HK-2 (cell line): ENCODE measurements around the gene EHBP1.

ENCODE experiments used
- DNase-seq: peaks from one replicate; pipeline ENCODE4 v3.0.0-alpha.2; 2018; ENCODE audit not compliant: unreplicated experiment

EHBP1 gene

GRCh38 chr2:62785216-62785615 lies 79.7 kb downstream of the EHBP1 start:
- no peak for DNase-seq

DNA sequence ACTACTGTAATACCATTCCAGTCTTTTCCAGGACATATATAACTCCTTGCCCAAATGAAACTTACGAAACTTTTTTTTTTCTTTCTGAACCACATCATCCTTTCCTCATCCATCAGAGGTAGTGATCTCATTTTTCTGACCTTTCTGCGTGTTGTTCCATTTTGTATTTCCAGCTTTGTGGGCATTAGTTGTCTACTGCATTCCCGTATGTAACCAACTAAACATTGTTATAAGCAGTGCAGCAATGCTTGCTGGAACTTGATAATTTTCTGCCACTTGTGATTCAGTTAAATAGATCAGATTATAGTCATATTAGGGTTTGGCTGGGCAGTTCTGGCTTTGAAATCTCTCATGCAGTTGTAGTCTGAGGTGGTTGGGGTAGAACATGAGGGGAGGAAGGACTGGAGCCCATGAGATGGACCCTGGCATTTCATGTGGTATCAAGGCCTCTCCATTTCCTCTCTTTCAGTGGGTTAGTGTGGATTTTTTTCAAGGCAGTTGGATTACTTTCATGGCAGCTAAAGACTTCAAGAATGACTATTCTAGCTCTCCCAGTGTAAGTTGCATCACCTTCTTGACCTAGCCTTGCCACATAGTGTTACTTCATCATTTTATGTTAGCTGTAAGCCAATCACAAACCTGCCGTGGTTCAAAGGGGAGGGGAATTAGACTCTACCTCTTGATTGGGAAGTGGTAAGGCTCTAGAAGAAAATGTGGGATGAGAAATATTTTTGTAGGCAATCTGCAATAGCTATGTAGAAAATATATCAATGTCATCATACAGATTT lies 80.5 kb downstream of the EHBP1 start:
- DNase-seq, result no peak

DNA sequence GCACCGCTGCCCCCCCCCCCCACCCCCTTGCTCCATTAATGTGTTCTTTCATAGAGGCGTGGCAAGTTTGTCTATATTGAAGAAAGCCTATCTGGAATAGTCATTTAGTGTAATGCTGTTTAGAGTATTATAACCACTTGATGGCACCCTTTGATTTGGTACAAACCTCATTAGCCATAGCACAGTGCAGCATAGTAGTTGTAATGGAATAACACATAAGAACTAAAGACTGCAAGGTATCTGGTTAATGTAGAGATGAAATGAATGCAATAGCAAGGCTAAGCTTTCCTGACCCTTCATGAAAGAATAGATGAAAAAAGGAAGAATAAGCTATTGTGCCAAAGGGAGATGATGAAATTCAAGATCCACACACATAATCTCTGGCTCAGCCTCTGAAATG lies 81.9 kb downstream of the EHBP1 start:
- DNase-seq, result no peak

DNA sequence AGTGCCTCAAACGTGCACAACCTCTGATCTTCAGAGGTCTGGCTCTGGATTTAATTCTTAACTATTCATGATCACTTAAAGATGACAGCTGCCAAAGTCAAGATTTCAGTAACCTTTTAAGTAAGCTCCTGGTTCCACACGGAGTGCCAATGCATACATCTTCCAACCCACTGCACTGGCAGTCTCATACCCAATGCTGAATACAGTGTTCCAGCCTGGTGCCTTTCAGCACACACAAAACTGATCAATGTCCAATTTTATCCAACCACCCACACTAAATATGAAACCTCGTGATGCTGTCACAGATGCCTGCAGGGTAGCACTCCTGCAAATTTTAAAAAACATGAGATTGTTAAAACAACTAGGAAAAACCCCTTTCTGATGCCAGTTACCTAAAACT lies 84.0 kb downstream of the EHBP1 start:
- DNase-seq, result no peak

- DNase-seq, result no peak
Measured at GRCh38 chr2:62789918-62790317, 84.4 kb downstream of the EHBP1 start.

DNA sequence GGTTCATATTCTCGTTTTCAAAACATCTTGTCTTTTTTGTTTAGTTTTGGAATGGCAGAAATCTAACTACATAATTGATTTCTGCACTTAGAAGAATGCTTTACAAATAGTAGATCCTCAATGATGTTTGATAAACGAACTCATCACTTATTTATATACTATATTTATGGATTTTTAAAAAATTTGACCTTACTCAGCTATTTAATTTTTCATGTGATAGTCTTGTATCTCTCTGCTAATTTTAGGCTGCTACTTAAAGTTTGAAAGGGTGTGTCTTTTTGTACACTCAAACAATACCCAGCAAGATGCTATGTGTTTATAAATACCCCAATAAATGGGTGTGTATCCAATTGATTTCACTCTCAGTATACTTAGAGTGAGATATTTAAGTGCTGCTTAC lies 86.9 kb downstream of the EHBP1 start:
- no peak for DNase-seq

DNA sequence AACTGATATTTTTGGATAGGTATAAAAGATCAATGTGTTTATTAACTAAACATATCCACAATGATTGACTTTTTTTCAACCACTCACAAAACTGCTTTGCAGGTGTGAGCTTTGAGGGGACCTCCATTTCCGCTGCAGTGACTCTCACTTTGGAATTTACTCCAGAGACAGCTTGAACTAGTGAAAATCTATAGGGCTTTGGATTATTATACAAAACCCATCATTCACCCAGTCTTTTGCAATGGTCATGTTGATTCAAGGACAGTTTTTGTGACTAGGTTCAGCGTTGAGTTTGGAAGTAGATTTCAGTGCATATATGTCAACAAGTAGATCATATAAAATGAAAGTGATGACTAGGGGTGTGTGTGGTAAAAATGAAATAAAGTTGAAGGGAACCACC lies 87.7 kb downstream of the EHBP1 start:
- no peak for DNase-seq

GRCh38 chr2:62794791-62795190 lies 89.3 kb downstream of the EHBP1 start:
- DNase-seq, result no peak

DNA sequence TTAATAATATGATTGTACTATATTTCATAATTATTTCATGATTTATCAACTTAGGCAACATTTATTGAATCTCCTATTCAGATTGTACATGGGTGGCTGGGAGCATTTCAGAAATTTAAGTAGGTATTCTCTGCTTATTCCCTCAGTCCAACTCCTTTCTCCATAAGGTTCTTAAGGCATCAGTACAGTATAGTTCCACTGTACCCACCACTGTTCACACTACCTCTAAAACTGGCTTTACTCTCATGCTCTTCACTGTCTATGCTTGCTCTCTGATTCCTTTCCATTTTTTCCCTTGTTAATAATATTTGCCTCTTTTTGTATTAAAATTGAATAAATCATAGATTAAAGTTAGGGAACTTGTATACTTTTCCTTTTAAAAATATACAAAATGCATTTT lies 89.8 kb downstream of the EHBP1 start:
- no peak for DNase-seq

GRCh38 chr2:62797107-62797506 lies 91.6 kb downstream of the EHBP1 start:
- DNase-seq, result no peak

DNA sequence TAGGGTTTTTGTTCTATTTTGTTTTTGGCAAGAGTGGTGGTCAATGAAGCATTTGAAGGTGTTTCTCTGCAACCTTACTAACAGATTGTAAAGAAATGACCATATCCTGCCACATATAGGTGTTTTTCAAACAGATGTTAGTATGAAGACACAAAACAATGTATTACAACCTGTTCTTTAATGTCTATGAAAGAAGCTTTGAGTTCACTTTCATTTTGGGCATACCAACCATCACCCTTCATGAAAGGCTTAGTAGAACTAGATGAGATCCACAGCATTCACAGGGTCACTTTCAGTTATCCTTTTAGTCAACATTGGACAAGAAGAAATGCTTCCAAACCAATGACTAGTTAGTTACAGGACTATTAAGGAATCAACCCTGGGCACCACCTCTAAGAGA lies 95.1 kb downstream of the EHBP1 start:
- no peak for DNase-seq

DNA sequence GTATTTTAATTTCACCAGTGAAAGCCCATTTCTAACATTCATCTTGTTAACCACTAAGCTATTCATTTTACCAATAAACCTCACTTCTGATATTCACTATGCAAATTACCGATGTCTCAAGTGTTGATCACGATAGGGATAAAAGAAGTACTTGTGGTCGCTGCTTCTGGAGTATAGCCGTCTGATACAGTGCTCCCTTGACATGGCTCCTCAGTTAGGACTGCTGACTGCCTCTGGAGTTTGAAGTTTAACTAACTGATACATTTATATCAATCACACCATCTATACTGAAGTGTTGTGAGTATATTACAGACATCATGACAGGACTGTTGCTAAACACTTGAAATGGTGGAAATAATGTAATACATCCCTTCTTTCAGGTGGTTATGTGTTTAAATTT lies 95.6 kb downstream of the EHBP1 start:
- DNase-seq, result no peak

DNA sequence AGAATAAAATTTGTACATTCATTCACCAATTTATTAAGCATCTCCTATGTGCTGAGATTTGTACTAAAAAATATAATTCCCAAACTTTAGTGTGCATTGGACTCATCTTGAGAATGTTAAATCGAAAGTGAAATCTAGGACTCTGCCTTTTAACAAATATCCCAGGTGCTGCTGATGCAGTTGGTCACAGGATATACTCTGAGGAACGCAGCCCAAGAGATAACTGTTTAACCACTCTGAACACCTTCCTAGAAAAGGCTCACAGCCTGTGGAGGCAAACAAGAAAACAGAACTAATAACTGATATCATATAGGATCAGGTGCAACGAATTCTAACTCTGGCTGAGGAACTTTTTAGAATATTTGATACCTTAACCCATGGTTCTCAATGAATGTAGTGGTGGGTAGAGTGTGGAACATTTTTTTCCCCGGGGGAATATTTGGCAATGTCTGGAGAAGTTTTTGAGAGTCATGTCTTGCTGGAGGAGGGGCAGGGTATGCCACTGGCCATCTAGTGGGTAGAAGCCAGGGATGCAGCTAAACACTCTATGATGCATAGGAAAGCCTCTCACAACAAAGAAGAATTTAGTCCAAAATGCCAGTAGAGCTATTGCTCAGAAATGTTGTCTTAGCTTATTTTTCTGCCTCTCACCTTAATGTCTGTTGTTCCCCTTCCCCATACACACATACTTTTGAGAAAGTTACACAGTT lies 96.5 kb downstream of the EHBP1 start:
- no peak for DNase-seq

DNA sequence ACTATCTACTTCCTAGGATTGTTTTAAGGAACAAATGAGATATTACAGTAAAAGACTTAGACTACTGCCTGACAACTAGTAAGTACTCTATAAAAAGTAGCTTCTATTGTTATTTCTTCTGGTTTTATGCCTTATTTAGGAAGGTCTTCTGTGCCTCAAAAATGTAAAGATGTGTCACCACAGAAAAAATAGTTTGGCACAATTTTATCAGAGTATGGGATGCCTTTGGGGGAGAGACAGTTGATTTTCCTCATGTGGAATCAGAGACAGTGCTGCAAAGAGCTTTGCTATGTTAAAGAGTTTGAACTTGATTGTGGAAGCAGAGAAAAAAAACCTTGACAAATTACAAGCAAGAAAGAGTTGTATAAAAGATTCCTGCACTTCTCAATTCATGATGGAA lies 98.4 kb downstream of the EHBP1 start:
- no peak for DNase-seq

DNA sequence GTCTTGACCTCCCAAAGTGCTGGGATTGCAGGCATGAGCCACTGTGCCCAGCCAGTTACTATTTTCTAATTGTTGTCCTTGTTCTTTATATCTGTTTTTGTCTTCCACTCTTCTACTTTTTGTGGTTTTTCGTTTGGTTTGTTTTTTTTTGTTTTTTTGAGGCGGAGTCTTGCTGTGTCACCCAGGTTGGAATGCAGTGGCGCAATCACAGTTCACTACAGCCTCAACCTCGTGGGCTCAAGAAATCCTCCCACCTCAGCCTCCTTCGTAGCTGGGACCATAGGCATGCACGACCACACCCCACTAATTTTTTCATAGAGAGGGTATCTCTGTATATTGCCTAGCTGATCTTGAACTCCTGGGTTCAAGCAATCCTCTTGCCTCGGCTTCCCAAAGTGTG lies 100.7 kb downstream of the EHBP1 start:
- DNase-seq, result no peak

DNA sequence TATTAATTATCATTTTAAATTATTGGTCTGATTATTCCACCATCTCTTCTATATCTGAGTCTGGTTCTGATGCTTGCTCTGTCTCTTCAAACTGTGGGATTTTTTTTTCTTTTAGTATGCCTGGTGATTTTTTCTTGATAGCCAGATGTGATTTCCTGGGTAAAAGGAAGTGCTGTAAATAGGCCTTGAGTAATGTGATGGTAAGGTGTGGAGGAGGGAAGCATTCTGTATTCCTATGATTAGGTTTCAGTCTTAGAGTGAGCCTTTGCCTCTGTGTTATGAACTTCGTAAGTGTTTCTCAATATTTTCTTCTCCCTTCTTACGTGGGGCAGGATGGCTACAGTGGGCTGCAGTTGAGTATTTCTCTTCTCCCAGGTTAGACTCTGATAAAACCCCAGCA lies 103.0 kb downstream of the EHBP1 start:
- no peak for DNase-seq

- no peak for DNase-seq
Measured at GRCh38 chr2:62811086-62811485, 105.6 kb downstream of the EHBP1 start.

DNA sequence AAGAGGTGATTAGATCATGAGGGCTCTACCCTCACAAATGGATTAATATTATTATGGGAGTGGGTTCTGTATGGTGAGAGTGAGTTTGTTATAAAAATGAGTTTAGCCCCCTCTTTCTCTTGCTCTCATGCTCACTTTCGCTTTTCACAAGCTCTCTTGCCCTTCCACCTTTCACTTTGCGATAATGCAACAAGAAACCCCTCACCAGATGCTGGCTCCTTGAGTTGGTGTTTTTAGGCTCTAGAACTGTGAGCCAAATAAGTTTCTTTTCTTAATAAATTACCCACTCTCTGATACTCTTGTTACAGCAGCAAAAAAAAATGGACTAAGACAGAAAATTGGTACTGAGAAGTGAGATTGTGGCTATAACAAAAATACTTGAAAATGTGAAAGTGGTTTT lies 106.5 kb downstream of the EHBP1 start:
- no peak for DNase-seq

DNA sequence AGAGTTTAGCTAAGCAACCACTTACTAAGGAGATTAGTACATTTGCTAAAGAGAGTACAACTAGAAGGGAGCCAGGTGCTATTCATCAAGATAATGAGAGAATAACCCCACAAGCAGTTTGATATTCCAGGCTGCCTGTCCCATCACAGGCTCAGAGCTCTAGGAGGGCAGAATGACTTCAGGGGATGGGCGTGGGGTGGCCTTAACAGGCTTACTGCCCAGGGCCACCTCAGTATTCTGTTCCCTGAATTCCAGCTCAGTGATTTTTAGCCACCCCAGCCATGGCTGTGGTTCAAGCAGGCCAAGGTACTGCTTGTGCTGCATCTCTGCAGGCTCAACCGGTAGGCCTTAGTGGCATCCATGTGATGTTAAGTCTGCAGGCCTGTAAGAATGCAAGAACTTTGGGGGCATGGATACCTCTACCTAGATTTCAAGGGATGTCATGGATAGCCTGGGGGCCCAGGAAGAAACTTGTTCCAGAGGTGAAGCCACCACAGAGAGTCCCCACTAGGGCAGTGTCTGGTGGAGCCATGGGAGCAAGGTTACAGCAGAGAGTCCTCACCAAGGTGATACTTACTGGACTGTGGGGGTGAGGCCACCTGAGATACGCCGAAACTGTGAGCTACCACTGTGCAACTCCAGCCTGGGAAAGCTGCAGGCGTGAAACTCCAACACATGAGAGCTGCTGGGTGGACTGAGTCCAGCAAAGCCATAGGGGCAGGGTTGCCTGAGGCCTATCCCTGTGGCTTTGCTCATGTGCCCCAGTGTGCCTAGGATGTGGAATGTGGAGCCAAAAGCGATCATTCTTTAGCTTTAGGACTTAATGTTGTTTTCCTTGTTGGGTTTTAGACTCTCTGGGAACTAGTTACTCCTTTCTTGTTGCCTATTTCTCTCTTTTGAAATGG lies 107.7 kb downstream of the EHBP1 start:
- DNase-seq, result no peak

DNA sequence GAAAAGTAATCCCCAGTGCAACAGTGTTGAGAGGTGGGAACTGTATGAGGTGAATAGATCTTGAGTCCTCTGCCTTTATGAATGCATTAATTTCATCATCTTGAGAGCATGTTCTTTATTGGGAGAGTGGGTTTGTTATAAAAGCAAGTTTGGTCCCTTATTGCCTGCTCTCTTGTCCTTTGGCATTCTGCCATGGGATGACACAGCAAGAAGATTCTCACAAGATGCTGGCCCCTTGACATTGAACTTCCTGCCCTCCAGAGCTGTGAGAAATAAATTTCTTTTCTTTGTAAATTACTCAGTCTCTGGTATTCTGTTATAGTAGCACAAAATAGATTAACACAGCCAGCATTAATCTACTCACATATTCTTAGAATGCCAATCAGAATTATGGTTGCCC lies 108.6 kb downstream of the EHBP1 start:
- DNase-seq, result peak; percentile 14

GRCh38 chr2:62817348-62817747 lies 111.8 kb downstream of the EHBP1 start:
- DNase-seq, result no peak

GRCh38 chr2:62817995-62818713 lies 112.6 kb downstream of the EHBP1 start:
- DNase-seq, result no peak
